Central memory CD4-positive, alpha-beta T cell (primary cell): ENCODE results near the gene AADAT.
"Not testable (repeated sequence)": the region's sequence is repeated elsewhere in the genome, so short reads cannot be mapped to it uniquely, and the experiment has no call there.

Experiments
- DNase-seq: peaks from one replicate; pipeline ENCODE4 v3.0.0; 2022
- total RNA-seq, 3 experiments: gene quantifications; one replicate each; lab custom pipeline; 2026; lab: John Stamatoyannopoulos, UW

AADAT gene
- 0 reads per million in 3 experiments for total RNA-seq

- DNase-seq: no peak
Observed at GRCh38 chr4:170089668-170090351, at the start of gene AADAT. Gene AADAT (minus strand): TSS chr4:170089956. CDS start chr4:170089690, 266 bp downstream.

DNA sequence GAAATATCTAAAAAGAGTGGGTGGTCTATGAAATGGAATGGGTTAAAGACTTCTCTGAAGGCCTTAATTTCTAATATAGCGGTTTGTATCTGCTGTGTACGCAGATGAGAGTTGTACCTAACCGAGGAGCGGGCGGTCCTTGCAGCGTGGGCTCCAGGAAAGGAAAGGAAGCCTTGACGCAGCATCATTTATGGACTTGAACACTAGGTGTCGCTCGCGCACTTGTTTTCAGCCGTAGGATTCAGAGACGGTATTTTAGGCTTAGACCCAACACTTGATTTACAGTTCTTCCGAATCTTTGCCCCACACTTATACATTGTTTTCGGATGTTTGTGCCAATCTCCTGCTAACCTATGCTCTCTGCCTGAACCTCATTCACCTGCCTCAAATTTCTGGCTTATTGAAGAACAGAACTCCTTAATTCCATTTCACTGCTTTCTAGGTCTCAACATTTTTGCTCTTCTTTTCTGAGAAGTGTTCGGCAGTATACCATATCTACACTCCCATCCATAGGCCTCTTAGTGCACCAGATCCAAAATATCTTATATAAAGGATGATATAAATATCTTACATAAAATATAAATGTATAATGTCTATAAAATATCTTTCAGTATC, 48.9 kb upstream of the AADAT start:
- peak; percentile 31 for DNase-seq

GRCh38 chr4:170137927-170138326, 48.2 kb upstream of the AADAT start:
- DNase-seq: no peak

GRCh38 chr4:170137466-170137865, 47.7 kb upstream of the AADAT start:
- no peak for DNase-seq

DNA sequence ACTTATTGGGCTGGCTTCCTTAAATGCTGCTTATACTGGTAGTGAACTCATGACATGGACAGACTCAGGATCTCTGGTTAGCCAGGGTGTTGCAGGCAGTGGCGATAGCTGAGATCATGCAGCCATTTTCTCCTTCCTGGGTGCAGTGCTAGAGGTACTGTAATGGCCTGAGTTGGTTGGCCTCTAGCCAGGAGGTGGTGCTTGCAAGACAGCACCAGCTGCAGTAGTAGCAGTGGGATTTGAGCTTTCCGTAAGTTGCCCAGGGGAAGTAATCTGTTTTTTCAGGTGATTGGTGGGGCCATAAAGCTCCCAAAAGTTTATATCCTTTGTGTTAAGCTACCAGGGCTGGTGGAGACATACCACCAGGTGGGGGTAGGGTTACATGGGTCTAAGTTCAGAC, 45.1 kb upstream of the AADAT start:
- DNase-seq: no peak

DNA sequence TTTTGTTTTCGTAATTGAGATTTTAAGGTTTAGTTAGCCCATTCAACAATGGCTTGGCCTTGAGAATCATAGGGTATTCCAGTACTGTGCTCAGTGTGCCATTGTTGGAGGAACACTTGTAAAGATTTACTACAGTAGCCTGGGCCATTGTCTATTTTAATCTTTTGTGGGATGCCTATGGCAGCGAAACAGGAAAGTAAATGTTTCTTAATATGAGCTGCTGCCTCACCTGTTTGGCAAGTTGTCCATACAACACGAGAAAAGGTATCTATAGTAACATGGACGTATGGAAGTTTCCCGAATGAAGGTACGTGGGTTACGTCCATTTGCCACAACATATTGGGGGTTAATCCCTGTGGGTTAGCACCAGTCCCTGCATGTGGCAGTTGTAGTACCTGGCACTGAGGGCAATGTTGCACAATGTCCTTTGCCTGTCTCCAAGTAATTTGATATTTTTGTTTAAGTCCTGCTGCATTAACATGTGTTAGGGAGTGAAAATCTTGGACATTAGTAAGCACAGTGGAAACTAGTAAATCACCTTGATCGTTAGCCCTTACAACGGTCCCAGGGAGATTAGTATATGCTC, 38.6 kb upstream of the AADAT start:
- DNase-seq: no peak

DNA sequence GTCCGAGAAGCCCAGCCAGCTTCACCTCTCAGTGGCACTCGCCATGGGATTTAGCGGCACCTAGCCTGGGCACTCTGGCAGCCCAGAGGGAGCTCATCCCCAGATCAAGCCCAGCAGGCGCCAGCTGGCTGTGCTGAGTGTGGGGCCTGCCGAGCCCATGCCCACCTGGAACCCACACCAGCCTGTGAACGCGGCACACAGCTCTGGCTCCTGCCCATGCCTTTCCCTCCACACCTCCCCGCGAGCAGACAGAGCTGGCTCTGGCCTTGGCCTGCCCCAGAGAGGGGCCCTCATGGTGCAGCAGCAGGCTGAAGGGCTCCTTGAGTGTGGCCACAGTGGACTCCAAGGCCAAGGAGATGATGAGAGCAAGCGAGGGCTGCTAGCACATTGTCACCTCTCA, 38.0 kb upstream of the AADAT start:
- no peak for DNase-seq

DNA sequence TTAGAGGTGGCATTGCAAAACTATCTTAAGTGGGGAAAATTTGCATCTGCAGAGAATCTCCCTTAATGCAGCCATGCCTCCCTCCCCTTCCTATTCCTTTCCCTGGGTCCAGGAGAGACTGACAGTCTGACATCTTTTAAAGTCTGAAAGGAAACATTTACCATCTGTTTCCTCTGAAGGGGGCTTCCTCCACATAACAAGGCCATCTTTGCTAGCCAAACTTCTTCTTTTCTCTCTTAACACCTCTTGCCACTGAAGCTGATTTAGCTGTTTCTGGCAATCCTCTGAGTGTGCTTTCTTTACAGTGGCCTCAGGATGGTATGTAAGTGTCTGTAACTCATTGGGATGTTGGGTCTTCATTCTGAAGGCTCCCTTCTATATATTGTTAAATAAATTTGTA, 34.6 kb upstream of the AADAT start:
- DNase-seq: no peak

GRCh38 chr4:170122252-170122651, 32.5 kb upstream of the AADAT start:
- no peak for DNase-seq

- no peak for DNase-seq
Observed at GRCh38 chr4:170114636-170115035, 24.9 kb upstream of the AADAT start.

DNA sequence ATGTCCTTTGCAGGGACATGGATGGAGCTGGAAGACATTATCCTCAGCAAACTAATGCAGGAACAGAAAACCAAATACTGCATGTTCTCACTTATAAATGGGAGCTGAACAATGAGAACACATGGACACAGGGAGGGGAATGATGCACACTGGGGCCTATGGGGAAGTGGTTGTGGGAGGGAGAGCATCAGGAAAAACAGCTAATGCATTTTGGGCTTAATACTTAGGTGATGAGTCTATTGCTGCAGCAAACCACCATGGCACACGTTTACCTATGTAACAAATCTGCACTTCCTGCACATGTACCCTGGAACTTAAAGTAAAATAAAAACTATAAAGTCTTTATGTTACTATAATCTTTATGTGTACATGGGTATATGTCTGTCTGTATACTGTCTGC, 24.4 kb upstream of the AADAT start:
- not testable (repeated sequence) for DNase-seq

GRCh38 chr4:170111546-170111945, 21.8 kb upstream of the AADAT start:
- DNase-seq: no peak

GRCh38 chr4:170111085-170111484, 21.3 kb upstream of the AADAT start:
- no peak for DNase-seq

- no peak for DNase-seq
Observed at GRCh38 chr4:170110285-170110672, 20.5 kb upstream of the AADAT start.

DNA sequence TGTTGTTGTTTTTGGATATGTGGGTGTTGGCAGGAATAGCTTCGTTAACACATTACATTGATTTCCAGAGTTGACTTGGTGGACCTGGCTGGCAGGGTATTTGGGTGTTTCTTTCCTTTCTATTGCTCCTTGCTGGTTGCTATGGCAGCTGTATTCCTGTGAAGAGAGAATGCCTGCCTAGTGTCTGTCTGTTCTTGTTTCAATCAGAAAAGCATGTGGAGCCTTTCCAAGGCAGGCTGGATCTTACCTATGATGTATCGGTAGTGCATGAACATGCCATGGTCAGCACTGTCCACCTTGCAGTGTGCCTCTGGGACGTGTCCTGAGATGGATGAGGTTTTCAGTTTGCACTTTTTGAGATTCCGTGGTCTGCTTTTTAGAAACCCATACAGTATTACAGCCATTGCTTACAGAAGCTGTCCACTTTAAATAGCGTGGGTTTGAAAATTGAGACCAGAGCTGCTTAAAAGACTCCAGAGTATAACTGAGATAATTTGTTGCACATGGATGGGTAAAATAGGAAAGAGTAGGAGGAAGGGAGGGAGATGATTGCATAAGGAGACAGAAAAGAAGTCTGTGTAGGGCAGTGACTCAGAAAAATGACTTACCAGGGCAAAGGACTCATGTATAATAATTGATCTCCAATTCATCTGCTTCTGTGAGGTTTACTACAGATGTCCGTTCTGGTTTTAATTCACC, 20.0 kb upstream of the AADAT start:
- no peak for DNase-seq

GRCh38 chr4:170106900-170107299, 17.1 kb upstream of the AADAT start:
- DNase-seq: no peak

GRCh38 chr4:170102426-170102825, 12.7 kb upstream of the AADAT start:
- no peak for DNase-seq

DNA sequence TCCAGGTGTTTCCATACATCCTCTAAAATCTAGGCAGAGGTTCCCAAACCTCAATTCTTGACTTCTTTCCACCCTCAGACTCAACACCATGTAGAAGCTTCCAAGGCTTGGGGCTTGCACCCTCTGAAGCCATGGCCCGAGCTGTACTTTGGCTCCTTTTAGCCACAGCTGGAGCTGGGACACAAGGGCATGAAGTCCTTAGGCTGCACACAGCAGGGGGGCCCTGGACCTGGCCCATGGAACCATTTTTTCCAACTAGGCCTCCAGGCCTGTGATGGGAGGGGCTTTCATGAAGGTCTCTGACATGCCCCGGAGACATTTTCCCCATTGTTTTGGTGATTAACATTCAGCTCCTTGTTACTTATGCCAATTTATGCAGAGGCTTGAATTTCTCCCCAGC, 8.4 kb upstream of the AADAT start:
- not testable (repeated sequence) for DNase-seq

- DNase-seq: no peak
Observed at GRCh38 chr4:170097681-170098080, 7.9 kb upstream of the AADAT start.

DNA sequence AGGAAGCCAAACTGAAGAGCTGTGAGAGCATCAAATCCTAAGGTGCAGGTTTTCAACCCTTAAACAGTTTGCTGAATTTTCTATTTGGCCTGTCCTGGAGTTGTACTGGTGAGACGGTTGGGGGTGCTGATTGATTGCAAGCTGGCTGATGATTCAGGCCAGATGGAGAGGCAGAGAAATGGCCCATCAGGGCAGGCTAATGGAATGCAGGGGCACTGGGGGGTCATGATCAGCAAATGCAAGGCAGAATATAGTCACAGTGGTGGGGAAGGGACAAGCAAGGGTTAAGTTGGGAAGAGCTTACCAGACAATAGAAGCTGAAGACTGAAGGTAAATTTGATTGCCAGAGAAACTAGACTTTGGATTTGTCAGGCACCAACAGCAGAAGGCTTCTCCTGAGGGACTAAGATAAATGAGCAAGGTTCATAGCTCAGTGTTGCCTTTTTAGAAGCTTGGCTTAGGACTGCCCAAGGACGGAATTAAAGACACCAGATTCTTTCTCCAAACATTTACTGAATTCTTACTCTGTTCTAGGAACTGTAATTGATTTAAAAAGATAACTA, 4.3 kb upstream of the AADAT start:
- DNase-seq: no peak

GRCh38 chr4:170091069-170091696, 1.4 kb upstream of the AADAT start:
- DNase-seq: no peak

GRCh38 chr4:170090352-170091052, 746 bp upstream of the AADAT start:
- DNase-seq: no peak
